G401 (cell line): ENCODE data around the gene RBMS3. TPM values are rescaled to one million over a fixed set of nuclear protein-coding genes. Genes with fewer than 3 reads are reported as not detected.

ENCODE experiments used
- DNase-seq: peaks from one replicate; pipeline ENCODE4 v3.0.0-alpha.2; 2015; ENCODE audit warnings: low spot score
- in situ Hi-C: cut with HindIII; loops from 2 replicates; pipeline ENCODE4 v1.10.0; 2016; ENCODE audit warnings: low sequenced_read_pairs, mixed read lengths
- total RNA-seq: library from RNA; depleted of rRNA; stranded (reverse); fragments of >200 nt; shearing (Covaris generic); gene quantifications from 2 replicates; pipeline ENCODE4 v1.2.3, GENCODE V29; 2014

RBMS3 gene
- total RNA-seq, 1 experiment from 2014 or later: 0.20 TPM

DNA sequence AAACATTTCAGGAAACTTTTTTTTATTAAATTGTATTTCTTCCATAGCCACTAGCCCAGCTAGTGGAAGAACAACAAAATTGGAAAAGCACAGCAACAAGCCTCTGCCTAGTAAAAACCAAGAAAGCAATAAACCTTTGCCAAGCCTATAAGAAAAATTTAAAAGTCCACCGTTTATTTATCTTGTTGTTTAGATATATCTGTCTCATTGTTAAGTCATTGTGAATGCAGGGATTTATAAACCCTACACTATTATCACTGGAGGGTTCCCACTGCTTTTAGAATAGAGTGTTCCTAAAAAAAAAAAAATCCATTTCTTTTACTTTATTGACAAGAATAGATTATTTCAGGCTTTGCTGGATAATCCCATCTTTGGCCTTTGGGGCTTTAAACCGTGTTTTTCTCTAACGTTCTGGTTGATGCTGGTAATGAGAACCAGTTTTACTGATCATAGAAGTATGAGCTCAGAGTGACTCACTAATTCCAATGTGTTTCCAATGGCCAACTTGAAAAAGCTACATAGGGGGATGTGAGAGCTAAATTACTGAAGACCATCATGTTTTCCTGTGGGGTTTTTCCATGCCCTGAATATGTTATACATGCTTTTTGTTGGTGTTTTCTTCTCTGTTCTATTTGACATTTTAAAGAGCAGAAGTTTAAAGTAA lies 634.1 kb downstream of the RBMS3 start:
- in situ Hi-C loops: no loop called here
- no peak for DNase-seq

DNA sequence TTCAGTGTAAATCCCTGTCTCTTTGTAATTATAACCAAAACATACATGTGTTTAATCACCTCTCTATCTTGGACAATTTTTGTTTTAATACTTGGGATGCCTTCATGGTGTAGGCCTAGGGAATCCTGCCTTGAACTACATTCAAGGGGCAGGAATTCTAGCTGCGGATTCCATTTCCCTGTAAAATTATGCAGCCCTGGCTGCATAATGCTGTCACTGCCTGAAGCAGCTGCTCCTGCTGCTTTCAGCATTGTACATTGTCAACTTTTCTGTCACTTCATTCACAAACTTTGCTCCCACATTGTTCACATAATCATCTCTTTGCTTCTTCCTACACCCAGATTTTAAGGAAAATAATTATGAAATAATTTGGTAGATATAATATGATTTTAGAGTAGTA lies 638.7 kb downstream of the RBMS3 start:
- DNase-seq: no peak
- in situ Hi-C loops: no loop called here

DNA sequence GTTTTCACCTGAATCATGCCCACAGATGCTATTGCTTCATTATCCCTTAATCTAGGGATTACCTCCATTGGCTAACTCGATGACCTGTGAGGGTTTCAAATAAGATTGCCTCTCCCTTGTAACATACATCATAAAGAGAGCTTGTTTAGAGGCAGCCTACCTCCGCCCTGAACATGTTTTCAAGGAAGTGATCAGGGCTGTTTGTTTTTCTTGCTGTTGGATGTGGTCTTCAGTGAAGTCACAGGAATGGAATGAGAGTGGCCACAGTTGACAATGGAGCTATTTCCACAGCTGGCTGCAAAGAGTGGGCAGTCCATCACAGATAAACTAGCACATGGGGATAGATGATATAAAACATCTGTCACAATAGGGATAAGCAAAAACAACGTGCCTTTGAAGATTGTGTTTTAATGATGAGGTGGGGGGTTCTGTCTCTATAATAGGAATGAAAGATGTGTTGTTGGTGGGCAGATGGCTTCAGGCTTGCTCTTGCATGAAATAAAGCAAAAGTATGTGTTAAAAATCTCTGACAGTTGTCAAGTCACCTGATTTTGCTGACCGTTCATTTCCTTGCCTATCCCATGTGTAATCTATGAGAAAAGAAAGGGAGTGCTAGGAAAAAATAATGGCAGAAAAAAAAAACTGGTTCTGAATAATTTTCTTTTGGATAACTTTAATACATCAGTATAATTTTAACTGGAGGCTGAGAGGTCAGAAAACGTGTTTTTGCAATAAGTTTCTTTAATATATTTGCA lies 642.3 kb downstream of the RBMS3 start:
- no peak for DNase-seq
- in situ Hi-C loops: no loop called here

DNA sequence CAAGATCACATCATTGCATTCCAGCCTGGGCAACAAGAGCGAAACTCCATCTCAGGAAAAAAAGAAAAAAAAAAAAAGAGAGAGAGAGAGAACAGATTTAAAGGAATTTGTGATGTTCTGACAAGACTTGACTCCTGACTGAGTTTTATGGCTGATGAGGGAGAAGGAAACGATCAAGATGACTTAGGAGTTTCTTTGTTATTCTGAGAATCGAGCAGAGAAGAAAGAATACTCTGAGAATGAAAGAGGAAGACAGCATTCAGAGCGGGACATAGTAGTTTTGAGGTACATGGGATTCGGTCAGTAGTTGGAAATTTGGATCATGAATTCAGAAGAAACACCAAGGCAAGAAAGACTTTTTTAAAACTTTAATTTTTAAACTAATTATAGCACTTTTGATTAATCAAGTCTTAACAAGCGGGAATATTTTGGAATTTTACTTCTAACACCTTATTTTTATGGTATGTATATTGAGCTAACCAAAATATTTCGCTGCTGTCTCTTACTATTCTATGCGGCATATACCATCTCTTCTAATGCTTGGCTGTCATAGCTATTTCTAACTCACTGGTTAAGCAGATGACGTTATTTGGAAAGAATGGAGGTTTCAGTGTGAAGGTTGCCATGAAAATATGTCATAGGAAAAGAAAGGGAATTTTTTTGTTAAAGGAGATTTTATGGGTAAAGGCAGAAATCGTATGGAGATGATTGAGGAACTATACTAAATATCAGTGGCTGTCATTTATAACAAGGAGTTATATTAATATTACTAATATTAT lies 644.1 kb downstream of the RBMS3 start:
- no peak for DNase-seq
- in situ Hi-C loops: no loop called here

DNA sequence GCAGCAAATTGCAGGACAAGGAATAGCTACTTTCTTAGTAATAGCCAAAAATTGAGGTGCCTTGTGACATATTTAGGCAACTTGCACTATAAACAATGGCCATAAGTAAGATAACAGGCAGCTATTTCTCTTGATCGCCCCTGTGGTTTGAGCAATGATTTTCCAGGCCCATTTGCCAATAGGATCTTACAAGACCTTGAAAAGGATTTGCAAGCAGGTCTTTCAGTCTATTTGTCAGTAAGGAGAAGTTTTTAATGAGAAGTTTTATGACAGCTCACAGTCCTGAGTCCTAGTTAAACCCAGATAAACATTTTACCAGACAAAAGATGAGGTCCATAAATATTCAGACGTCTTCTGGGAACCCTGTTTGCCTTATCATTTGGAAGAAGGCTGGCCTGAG lies 645.5 kb downstream of the RBMS3 start:
- no peak for DNase-seq
- in situ Hi-C loops: no loop called here

DNA sequence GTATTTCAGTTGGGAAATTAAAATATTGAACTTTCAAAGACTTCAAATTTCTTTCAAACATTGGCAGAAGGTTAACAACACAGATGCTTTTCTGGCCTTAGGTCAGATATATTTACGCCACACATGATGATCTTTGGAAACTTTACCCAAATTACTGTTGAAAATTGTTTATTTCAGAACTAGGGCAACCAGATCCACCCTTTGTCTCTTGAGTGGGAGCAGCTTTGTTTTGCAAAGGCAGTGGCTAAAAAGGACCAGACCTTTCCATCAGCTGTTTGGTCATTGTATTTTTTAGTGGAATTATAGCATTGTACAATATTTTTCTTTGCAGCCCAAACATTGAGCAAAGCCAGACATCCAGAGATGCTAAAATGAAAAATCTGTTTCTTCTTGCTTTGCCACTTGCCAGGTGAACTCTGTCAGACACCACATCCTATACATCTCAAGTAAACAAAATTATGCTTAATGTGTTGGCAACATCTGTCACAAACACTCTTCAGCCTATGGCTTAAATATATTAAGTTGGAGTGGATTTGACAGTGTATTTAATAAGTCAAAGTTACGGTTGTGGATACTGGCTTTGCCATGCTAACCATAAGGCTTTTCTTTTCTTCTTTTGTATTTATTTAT lies 651.9 kb downstream of the RBMS3 start:
- in situ Hi-C loops: no loop called here
- DNase-seq: no peak

DNA sequence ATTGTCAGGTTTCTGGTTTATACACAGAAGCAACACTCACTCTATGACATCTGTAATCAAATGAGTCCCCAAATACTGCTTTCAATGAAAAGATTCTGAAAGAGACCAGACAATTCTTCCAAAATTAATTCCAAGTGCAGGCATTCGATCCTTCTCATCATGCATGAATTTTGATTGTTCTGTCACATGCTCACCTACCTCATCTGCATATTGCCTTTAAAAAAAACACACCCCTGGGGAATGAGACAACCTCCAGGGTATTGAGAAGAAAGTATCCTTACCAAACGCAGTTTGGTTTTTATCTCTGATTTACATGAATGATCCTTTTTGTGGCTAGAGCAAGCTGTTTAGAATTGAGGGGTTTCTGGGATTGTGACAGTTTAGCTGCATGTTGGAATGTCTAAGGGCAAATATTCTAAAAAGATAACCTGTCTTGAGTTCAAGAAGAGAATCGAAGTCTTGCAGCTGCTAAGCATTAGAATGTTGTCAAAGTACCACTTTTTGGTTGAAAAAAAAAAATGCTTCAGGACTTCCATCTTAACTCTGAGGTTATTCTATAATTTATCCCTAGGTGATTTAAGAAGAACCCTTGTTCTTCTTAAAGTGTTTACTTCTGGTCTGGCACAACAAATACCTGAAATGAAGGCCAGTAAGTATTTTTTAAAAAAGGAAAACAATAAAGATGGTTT lies 653.1 kb downstream of the RBMS3 start:
- in situ Hi-C loops: no loop called here
- no peak for DNase-seq

DNA sequence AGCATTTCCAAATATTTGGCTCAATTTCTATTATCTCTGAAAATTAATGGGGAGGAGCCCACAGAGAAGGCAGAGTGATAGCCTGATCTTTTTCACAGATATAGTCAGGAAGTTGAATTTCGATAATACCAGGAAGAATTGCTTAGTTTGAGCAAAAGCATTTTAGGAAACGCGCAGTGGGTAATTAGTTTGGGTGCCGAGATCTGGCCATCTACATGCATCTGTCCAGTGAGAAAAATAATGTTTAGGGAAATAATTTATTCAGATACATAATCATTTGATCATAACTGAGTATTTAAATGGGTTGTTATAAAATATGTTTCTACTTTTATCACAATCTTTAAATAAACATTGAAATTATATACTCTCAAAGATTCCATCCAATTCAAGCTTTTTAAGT lies 653.9 kb downstream of the RBMS3 start:
- no peak for DNase-seq
- in situ Hi-C loops: no loop called here

DNA sequence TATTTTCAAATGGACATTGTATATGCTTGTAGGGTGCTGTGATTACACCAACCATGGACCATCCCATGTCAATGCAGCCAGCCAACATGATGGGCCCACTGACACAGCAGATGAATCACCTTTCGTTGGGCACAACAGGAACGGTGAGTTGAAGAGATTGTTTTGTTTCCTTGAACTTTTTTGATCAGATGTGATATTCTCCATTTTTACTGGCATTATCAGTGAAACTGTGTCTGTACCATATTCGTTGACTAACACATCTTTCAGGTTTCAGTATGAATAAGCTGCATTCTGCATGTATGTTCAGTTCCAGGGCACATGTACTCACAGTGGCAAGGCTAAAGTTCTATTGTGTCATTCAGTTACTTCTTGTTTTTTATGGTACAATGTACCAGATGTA lies 655.2 kb downstream of the RBMS3 start:
- no peak for DNase-seq
- in situ Hi-C loops: no loop called here

DNA sequence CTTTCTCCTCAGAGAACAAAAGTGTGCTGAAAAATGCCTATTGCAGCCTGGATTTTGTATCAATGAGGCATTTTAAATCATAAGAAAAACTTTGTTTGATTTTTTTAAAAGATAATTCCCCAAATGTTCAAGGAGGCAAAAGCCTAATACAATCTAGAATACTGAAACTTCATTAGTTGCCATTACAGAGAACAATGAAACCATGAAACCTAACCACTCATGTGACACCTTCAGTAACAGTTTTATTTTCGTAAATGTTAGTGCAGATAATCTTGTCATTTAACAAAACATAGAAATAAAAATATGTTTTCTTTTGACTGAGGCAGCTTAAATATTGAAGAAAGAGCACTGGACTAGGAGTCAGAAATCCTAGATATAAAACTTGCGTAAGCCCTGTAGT lies 655.9 kb downstream of the RBMS3 start:
- in situ Hi-C loops: no loop called here
- no peak for DNase-seq

DNA sequence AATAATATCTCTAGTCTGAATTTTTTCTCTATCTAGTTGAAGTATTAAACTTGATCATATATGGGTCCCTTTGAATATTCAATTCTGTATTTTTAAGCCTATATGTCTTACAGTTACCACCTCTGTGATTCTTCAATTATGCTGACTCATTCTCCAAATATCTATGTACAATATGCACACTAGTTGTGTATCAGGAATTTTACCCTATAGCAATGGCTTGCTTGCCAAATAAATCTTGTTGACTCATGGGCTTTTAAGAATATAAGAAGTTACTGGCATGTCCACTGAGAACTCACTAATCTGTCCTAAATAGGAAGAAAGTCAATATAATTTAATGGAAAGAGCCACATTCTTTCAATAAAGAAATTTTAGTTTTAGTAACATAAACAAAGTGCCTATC lies 656.3 kb downstream of the RBMS3 start:
- in situ Hi-C loops: no loop called here

DNA sequence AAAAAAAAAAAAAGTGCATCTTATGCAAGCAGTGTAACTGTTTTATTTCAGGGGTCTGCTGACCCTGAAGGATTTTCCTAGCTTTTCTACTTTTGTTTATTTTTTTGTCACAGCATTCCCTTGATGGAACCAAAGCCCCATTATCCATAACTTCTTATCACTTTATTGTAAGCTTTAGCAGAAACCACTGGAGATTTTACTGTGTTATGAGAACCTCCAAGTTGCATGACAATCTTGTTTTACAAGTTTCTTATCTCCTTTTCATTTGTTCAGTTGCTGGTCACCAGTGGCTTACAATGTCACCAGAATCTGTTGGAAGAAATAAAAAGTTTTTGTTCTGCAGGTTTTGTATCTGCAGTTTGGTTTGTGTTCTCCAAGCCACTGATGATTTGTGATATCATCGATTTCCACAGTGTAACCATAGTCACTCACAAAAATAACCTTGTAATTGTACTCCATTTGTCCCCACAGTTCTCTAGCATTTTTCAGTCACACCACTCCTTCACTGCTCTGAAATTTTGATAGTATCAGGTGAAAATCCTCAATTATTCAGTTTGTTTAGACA lies 660.0 kb downstream of the RBMS3 start:
- no peak for DNase-seq
- in situ Hi-C loops: no loop called here

More for the DNA sequence above, 656.3 kb downstream of the RBMS3 start:
- no peak for DNase-seq

DNA sequence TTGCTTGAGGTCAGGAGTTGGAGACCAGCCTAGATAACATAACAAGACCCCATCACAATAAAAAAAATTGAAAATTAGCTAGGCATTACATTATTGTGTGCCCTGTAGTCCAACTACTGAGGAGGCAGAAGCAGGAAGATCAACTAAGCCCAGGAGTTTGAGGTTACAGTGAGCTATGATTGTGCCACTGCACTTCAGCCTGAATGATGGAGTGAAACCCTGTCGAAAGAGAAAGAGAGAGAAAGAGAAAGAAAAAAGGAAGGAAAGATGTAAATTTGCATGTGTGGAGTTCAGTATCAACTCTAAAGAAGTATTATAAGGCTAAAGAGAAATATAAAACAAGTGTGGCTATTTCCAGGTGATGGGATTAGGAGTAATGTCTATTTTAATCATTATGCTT lies 661.4 kb downstream of the RBMS3 start:
- in situ Hi-C loops: no loop called here
- DNase-seq: no peak

DNA sequence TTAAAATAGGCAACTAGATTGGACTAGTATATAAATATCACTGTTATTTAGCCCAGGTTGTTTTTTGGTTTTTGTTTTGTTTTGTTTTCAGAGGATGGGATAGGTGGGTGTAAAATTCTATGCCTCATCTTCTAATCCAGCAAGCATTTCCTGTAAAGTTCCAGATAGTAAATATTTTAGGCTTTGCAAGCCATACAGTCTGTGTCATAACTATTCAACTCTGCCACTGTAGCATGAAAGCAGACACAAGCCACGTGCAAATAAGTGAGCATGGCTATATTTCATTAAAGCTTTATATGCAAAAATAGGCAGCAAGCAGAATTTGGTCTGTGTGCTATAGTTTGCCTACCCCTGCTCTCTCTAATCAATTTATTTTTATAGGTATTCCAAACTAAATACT lies 668.3 kb downstream of the RBMS3 start:
- in situ Hi-C loops: no loop called here

DNA sequence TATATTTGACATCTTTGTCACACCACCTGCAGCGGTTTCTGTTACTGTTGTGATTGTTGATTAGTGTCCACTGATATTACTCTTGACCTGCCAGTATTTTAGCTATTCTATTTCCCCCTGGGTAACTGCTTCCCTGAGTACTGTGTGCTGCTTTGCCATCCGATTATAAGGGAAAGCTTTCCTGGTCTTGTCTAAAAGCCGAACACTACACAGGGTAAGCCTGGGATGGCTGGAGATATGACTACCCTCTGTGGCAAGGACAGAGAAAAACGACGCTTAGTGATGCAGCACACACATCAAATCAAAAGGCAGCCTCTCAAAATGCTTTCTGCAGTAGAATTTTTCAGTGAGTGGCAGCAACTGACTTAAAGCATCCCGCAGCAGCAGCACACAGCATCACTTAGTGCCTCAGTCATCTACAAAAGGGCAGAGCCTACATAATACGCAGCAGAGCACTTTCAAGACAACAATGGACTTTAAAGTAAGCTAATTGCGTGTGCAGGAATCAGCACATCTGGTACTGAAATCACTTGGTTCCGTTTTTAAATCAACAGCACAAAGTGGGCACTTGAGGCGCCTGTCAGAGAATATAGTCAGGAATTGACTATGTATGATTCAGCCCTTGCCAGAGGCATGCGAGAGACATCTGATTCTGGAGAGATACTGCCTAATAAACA lies 669.2 kb downstream of the RBMS3 start:
- DNase-seq: no peak
- in situ Hi-C loops: no loop called here

More for the DNA sequence above, 668.3 kb downstream of the RBMS3 start:
- no peak for DNase-seq

DNA sequence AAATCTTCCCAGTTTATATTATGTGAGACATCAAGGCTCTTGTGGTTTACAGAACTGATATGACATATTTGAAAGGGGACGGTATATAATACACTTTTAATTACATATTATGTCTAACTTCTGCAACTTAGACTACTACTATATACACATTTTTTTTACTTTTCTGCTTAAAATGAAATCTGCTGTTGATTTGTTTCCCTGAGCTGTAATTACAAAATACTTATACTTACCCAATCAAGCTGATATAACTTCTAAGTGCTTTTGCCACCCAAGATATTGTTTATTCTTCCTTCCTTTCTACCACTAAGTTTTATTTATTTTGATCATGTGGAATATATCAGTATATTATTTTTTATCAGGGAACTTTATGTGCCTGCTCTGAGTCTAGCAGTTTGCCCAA lies 671.6 kb downstream of the RBMS3 start:
- DNase-seq: no peak
- in situ Hi-C loops: no loop called here

DNA sequence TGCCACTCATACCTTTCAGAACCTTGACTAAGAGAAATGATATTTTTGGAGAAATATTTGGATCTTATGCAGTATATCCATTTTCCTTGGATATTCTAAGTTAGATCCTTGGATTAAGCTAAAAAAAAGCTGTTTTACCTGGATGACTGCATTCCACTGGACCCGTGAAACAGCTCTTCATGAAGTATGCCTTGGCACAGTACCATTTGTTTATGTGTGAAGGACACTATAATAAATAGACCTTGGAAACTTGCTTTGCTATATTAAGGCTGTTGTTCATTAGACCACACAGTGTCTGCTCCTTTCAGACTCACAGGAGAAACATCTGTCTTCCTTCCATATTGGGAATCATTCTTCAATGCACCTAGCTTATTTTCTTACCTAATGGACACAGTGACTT lies 674.5 kb downstream of the RBMS3 start:
- no peak for DNase-seq
- in situ Hi-C loops: no loop called here

DNA sequence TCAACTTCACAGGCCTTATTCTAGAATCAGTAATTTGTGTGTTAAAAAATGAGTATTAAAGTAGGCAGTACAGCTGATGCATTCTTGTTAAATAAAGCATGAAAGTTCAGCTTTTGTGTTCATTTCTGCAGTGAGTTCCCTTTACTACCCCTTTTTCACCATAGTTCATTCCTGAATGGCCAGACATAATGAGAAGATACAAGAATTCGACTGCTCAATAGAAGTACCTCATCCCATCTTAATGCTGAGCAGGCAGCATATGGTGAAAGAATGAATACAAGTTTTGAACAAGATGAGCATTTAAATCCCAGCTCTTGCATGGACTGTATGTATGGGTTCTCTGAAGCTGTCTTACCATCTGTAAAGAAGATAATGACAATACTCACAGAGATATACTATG lies 677.9 kb downstream of the RBMS3 start:
- DNase-seq: no peak
- in situ Hi-C loops: no loop called here
